ENCODE data around the gene ATOSA.

Gene ATOSA

GRCh38 chr15:52677593-52678467, 1.4 kb downstream of the ATOSA start:
- peak; percentile 38 for FAIRE-seq
- peak; percentile 11 for DNase-seq (ENCODE audit: insufficient read length, low spot score)
- TF ChIP-seq POLR2A (IDR thresholded peaks at IDR 0.05; ENCODE audit: low read depth, low read length) = no peak

DNA sequence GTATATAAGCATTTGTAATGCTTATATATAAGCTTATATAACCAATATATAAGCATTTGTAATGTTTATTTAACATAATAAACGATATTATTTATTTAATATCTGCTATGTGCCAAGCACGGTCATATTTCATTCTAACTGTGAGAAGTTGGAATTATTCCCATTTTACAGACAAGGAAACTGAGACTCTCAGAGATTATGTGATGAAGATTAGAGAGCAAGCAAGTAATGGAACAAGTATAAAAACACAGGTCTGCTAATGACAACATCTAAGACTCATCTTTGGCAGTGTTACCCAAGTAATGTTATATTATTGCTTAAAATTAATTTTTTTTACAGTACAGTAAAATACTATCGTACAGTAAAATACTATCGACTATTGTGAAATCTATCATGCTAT, 4.4 kb downstream of the ATOSA start:
- no peak for DNase-seq (ENCODE audit: insufficient read length, low spot score)
- TF ChIP-seq POLR2A (IDR thresholded peaks at IDR 0.05; ENCODE audit: low read depth, low read length) = no peak
- FAIRE-seq = no peak

GRCh38 chr15:52673734-52674133, 5.5 kb downstream of the ATOSA start:
- no peak for FAIRE-seq
- TF ChIP-seq POLR2A (IDR thresholded peaks at IDR 0.05; ENCODE audit: low read depth, low read length) = no peak
- DNase-seq (ENCODE audit: insufficient read length, low spot score) = no peak

- FAIRE-seq (no peak), DNase-seq (ENCODE audit: insufficient read length, low spot score) (no peak)
- TF ChIP-seq POLR2A (IDR thresholded peaks at IDR 0.05; ENCODE audit: low read depth, low read length) = no peak
Measured at GRCh38 chr15:52673312-52673711, 5.9 kb downstream of the ATOSA start.

DNA sequence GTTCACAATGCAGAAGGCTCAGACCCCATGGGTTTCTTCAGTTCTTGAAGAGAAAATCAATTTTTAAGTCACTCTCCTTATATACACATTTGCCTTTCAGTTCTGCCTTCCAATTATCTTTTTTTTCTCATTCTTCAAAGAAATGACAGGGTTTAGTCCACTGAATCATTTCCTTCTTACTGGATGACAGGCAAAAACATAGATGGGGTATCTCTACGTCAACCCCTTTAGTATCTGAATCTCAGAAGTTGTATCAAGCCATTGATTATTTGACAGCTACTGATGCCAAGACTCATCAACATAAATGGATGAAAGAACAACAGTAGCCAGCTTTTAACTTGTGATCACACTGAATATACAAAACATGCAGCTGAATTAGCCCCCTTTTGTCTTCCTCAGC, 6.5 kb downstream of the ATOSA start:
- TF ChIP-seq POLR2A (IDR thresholded peaks at IDR 0.05; ENCODE audit: low read depth, low read length) = no peak
- DNase-seq (ENCODE audit: insufficient read length, low spot score) (no peak), FAIRE-seq (no peak)

DNA sequence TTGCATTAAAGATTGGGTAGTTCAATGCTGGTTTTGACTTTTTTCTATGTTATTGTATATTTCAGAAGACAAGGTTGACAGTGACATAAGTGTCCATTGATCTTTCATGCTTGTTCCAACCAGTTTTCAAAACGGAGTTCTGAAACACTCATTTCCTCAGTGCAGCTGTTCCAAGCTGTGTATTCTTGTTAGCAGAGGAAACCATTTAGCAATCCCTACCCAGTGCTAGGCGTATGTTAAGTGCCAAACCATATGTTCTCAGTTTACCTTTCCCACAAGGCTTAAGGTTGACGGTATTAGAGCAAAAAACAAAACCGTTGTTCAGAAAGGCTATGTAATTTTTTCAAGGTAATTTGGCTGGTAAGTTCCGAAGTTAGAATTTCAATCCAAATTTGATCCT, 9.1 kb downstream of the ATOSA start:
- FAIRE-seq (no peak), DNase-seq (ENCODE audit: insufficient read length, low spot score) (no peak)
- no peak for TF ChIP-seq POLR2A (IDR thresholded peaks at IDR 0.05; ENCODE audit: low read depth, low read length)

DNA sequence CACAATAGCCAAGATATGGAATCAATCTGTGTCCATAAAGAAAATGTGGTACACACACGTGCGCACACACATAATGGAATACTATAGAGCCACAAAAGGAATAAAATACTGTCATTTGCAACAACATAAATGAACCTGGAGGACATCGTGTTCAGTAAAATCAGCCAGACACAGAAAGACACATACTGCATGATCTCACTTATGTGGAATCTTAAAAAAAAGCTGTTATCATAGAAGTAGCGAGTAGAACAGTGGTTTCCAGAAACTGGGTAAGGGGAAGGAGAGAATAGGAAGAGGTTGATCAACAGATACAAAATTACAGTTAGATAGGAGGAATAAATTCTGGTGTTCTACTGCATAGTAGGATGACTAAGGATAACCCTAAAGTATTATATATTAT, 11.1 kb downstream of the ATOSA start:
- no peak for TF ChIP-seq POLR2A (IDR thresholded peaks at IDR 0.05; ENCODE audit: low read depth, low read length)
- DNase-seq (ENCODE audit: insufficient read length, low spot score) = no peak
- FAIRE-seq = no peak

GRCh38 chr15:52667597-52667996, 11.6 kb downstream of the ATOSA start:
- no peak for TF ChIP-seq POLR2A (IDR thresholded peaks at IDR 0.05; ENCODE audit: low read depth, low read length)
- FAIRE-seq = no peak
- no peak for DNase-seq (ENCODE audit: insufficient read length, low spot score)

DNA sequence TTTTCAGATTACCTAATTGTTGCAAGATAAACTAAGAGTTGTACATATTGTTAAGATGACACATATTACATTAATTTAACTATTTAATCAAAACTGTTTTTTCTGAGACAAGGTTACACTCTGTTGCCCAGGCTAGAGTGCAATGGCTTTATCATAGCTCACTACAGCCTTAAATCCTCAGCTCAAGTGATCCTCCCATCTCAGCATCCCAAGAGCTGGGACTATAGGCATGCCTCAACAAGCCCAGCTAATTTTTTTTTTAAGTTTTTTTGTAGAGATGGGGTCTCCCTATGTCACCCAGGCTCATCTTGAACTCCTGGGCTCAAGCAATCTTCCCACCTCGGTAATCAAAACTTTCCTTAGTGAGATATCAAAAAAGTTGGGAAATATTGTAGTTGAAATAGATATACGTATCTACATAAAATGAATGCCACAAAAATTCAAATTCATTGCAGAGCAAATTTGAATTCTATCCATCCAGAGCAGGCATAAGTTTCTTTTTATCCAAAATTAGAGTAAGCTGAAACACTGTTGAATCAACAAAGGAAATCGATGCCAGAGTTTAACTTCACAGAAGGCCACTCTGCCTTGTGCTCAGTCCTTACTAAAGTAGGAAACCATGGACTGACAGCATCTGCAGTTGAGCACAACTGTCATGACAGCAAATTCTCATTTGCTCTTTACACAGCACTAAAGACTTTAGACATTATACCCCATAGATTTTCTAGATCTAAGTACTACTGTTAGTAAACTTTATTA, 15.5 kb downstream of the ATOSA start:
- DNase-seq (ENCODE audit: insufficient read length, low spot score) (no peak), FAIRE-seq (no peak)
- TF ChIP-seq POLR2A (IDR thresholded peaks at IDR 0.05; ENCODE audit: low read depth, low read length) = no peak

DNA sequence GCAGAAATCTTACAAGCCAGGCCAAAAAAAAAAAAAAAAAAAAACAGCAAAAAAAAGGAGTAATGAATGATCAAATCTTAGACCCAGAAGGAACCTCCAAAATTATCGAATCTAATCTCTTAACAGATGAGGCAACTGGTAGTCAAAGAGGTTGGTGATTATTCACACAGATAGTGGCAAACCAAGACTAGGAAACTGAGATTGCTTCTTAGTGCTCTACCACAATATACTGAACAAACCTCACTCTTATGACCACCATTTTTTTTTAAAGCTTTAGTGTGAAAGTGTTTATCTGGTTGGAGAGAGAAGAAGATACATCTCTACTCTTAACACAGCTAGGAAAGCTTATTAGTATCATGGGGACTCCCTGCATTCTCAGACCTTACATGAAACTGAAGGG, 17.3 kb downstream of the ATOSA start:
- DNase-seq (ENCODE audit: insufficient read length, low spot score) (no peak), FAIRE-seq (no peak)
- TF ChIP-seq POLR2A (IDR thresholded peaks at IDR 0.05; ENCODE audit: low read depth, low read length) = no peak

- no peak for TF ChIP-seq POLR2A (IDR thresholded peaks at IDR 0.05; ENCODE audit: low read depth, low read length)
- FAIRE-seq (no peak), DNase-seq (ENCODE audit: insufficient read length, low spot score) (no peak)
Measured at GRCh38 chr15:52660192-52660591, 19.0 kb downstream of the ATOSA start.

DNA sequence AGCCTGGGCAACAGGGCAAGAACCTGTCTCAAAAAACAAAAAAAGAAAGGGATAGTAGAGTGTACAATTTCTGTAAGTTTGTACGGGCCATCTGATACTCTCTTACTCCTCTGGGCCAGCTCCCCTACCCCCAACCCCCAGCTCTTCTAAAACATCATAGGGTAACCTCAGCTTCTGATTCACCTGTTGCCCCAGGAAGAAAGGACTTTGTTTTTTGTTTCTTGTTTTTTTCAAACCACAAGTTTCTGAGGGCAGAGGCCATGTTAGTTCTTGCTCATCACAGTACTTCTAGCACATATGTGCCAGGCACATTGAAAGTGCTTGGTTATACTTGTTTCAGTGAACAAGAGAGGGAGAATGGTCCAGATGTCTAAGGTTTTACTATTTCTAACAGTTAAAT, 20.2 kb downstream of the ATOSA start:
- no peak for TF ChIP-seq POLR2A (IDR thresholded peaks at IDR 0.05; ENCODE audit: low read depth, low read length)
- no peak for FAIRE-seq
- no peak for DNase-seq (ENCODE audit: insufficient read length, low spot score)

GRCh38 chr15:52657338-52657737, 21.9 kb downstream of the ATOSA start:
- TF ChIP-seq POLR2A (IDR thresholded peaks at IDR 0.05; ENCODE audit: low read depth, low read length) = no peak
- DNase-seq (ENCODE audit: insufficient read length, low spot score) (no peak), FAIRE-seq (no peak)

- DNase-seq (ENCODE audit: insufficient read length, low spot score) (no peak), FAIRE-seq (no peak)
- TF ChIP-seq POLR2A (IDR thresholded peaks at IDR 0.05; ENCODE audit: low read depth, low read length) = no peak
Measured at GRCh38 chr15:52656412-52656811, 22.8 kb downstream of the ATOSA start.
